Measurements from ENCODE around the gene PTX4. TPM values are rescaled to one million over a fixed set of nuclear protein-coding genes. Genes with fewer than 3 reads are reported as not detected.

Gene PTX4
- polyA plus RNA-seq, 1 of the 3 experiments (the other 2 are of a cell fraction), result not detected

- Histone ChIP-seq H3K4me2 (no peak overlapping the region), H3K4me1 (ENCODE audit: control insufficient read depth in 1 of 2, insufficient read depth in 2 of 2, low read depth in 1 of 2, low read length in 1 of 2) (no peaks in the 10 kb centered on the region), H3K27ac (ENCODE audit: low read depth in 2 of 2, low read length in 1 of 2) (no peak overlapping the region), H3K9me2 (no peaks in the 10 kb centered on the region), H2AFZ (ENCODE audit: low read depth) (no peak overlapping the region), H3K9me3 (no peaks in the 10 kb centered on the region), H3K27me3 (ENCODE audit: insufficient read depth) (no peaks in the 10 kb centered on the region), H3K4me3 (ENCODE audit: low read depth in 2 of 2, low read length in 1 of 2) (no peak overlapping the region), H4K20me1 (ENCODE audit: insufficient read depth) (no peaks in the 10 kb centered on the region), H3K79me2 (ENCODE audit: insufficient read depth) (no peaks in the 10 kb centered on the region), H3F3A (replicated peaks; ENCODE audit: insufficient read depth) (no peaks in the 10 kb centered on the region), H3K9ac (no peak overlapping the region), H3K36me3 (replicated peaks in 1 of 2; ENCODE audit: control insufficient read depth in 1 of 2, insufficient read depth in 2 of 2, low read length in 1 of 2) (peaks cover 0 to 34% of the 10 kb centered on the region in 2 experiments)
- POLR2A ChIA-PET, result no interaction called here
- CTCF ChIA-PET, result no interaction called here
- TF ChIP-seq GABPA (IDR thresholded peaks at IDR 0.05; ENCODE audit: low read depth) (no peak), TAF1 (IDR thresholded peaks at IDR 0.05; ENCODE audit: borderline replicate concordance, low read depth, low read length) (no peak), TEAD4 (IDR thresholded peaks at IDR 0.05; ENCODE audit: borderline replicate concordance, insufficient read depth) (no peak), EZH2phosphoT487 (IDR thresholded peaks at IDR 0.05; ENCODE audit: borderline replicate concordance, low read depth) (no peak)
- WGBS (ENCODE audit: low lambda C conversion rate), result 97% methylated on average over 10 of the region's 22 CpGs
- DNase-seq, result no peak
Observed at GRCh38 chr16:1505912-1506311, 17.2 kb upstream of the PTX4 start.

GRCh38 chr16:1505073-1505844 lies 16.5 kb upstream of the PTX4 start:
- Histone ChIP-seq H3K27ac (ENCODE audit: low read depth in 2 of 2, low read length in 1 of 2) (no peak overlapping the region), H3K79me2 (ENCODE audit: insufficient read depth) (no peaks in the 10 kb centered on the region), H3K27me3 (ENCODE audit: insufficient read depth) (no peaks in the 10 kb centered on the region), H3K4me1 (ENCODE audit: control insufficient read depth in 1 of 2, insufficient read depth in 2 of 2, low read depth in 1 of 2, low read length in 1 of 2) (no peaks in the 10 kb centered on the region), H3K9ac (no peak overlapping the region), H3K4me2 (no peak overlapping the region), H3F3A (replicated peaks; ENCODE audit: insufficient read depth) (no peaks in the 10 kb centered on the region), H4K20me1 (ENCODE audit: insufficient read depth) (no peaks in the 10 kb centered on the region), H3K36me3 (replicated peaks in 1 of 2; ENCODE audit: control insufficient read depth in 1 of 2, insufficient read depth in 2 of 2, low read length in 1 of 2) (peaks cover 0 to 35% of the 10 kb centered on the region in 2 experiments), H3K9me3 (no peaks in the 10 kb centered on the region), H2AFZ (ENCODE audit: low read depth) (no peak overlapping the region), H3K9me2 (no peaks in the 10 kb centered on the region), H3K4me3 (ENCODE audit: low read depth in 2 of 2, low read length in 1 of 2) (no peak overlapping the region)
- ChIA-PET POLR2A (no interaction called here), CTCF (no interaction called here)
- WGBS (ENCODE audit: low lambda C conversion rate), result 91% methylated on average over 18 of the region's 37 CpGs
- DNase-seq, result no peak
- TF ChIP-seq FOXM1 (IDR thresholded peaks at IDR 0.05; ENCODE audit: low read depth) (no peak), NFIC (IDR thresholded peaks at IDR 0.05; ENCODE audit: borderline replicate concordance) (no peak), MEF2A (IDR thresholded peaks at IDR 0.05; ENCODE audit: borderline replicate concordance, low read depth) (no peak), YY1 (IDR thresholded peaks at IDR 0.05; ENCODE audit: low read depth) (no peak), TEAD4 (IDR thresholded peaks at IDR 0.05; ENCODE audit: borderline replicate concordance, insufficient read depth) (no peak)

- Histone ChIP-seq H3K27me3 (ENCODE audit: insufficient read depth) (no peaks in the 10 kb centered on the region), H3K36me3 (replicated peaks in 1 of 2; ENCODE audit: control insufficient read depth in 1 of 2, insufficient read depth in 2 of 2, low read length in 1 of 2) (peaks cover 0 to 40% of the 10 kb centered on the region in 2 experiments), H3K4me3 (ENCODE audit: low read depth in 2 of 2, low read length in 1 of 2) (no peak overlapping the region), H3F3A (replicated peaks; ENCODE audit: insufficient read depth) (no peaks in the 10 kb centered on the region), H3K4me2 (no peak overlapping the region), H3K27ac (ENCODE audit: low read depth in 2 of 2, low read length in 1 of 2) (no peak overlapping the region), H4K20me1 (ENCODE audit: insufficient read depth) (no peaks in the 10 kb centered on the region), H2AFZ (ENCODE audit: low read depth) (no peak overlapping the region), H3K79me2 (ENCODE audit: insufficient read depth) (no peaks in the 10 kb centered on the region), H3K9me3 (no peaks in the 10 kb centered on the region), H3K4me1 (ENCODE audit: control insufficient read depth in 1 of 2, insufficient read depth in 2 of 2, low read depth in 1 of 2, low read length in 1 of 2) (no peaks in the 10 kb centered on the region), H3K9me2 (no peaks in the 10 kb centered on the region), H3K9ac (no peak overlapping the region)
- 97% methylated on average over 37 of the region's 37 CpGs for WGBS (ENCODE audit: low lambda C conversion rate)
- TF ChIP-seq CTCF (IDR thresholded peaks at IDR 0.05), result no peak
- TF ChIP-seq REST (IDR thresholded peaks at IDR 0.05; ENCODE audit: low read depth, low read length), result no peak
- no peak for TF ChIP-seq EZH2phosphoT487 (IDR thresholded peaks at IDR 0.05; ENCODE audit: borderline replicate concordance, low read depth)
- POLR2A ChIA-PET, result no interaction called here
- CTCF ChIA-PET, result interaction anchor here (1.1 to 1.8 kb wide), 2 partner anchors 9 to 10 kb away, joined by 3 to 5 read pairs; partner anchors contain the start of gene TELO2
- DNase-seq, result no peak
Observed at GRCh38 chr16:1503110-1503955, 14.6 kb upstream of the PTX4 start.
